Activated CD4-positive, CD25-positive, alpha-beta regulatory T cell treated with anti-CD3 and anti-CD28 coated beads, Interleukin-2, amount 50 U/mL, for 24 hours (primary cell): ENCODE measurements around the gene EPPIN.
"Not testable (repeated sequence)": the region's sequence is repeated elsewhere in the genome, so short reads cannot be mapped to it uniquely, and the experiment has no call there.

Experiments
- ATAC-seq, 2 donors: fragments of 150-1000 bp; cut with Tn5 transposase; one replicate each; pipeline ENCODE4 v1.10.0; 2021; ENCODE audit warnings: mild to moderate bottlenecking in 1 of 2, moderate library complexity in 1 of 2

The EPPIN gene

GRCh38 chr20:45547206-45547770 lies at the start of gene EPPIN:
TSS of gene EPPIN (minus strand) at chr20:45547401. CDS start at chr20:45547357, 44 bp downstream.
- ATAC-seq, result no peak

- no peak for ATAC-seq
Observed at GRCh38 chr20:45595235-45595634, 48.0 kb upstream of the EPPIN start.

GRCh38 chr20:45593498-45593897 lies 46.3 kb upstream of the EPPIN start:
- no peak for ATAC-seq

GRCh38 chr20:45592574-45593189 lies 45.5 kb upstream of the EPPIN start:
- no peak for ATAC-seq

GRCh38 chr20:45589725-45590124 lies 42.5 kb upstream of the EPPIN start:
- ATAC-seq, result no peak

- no peak for ATAC-seq
Observed at GRCh38 chr20:45588800-45589199, 41.6 kb upstream of the EPPIN start.

GRCh38 chr20:45585986-45586385 lies 38.8 kb upstream of the EPPIN start:
- ATAC-seq, result not testable (repeated sequence)

- not testable (repeated sequence) for ATAC-seq
Observed at GRCh38 chr20:45584294-45584693, 37.1 kb upstream of the EPPIN start.

- ATAC-seq, result no peak
Observed at GRCh38 chr20:45583502-45583901, 36.3 kb upstream of the EPPIN start.

GRCh38 chr20:45581702-45582101 lies 34.5 kb upstream of the EPPIN start:
- no peak for ATAC-seq

- no peak for ATAC-seq
Observed at GRCh38 chr20:45579184-45579583, 32.0 kb upstream of the EPPIN start, which contains the start of gene WFDC8. TSS of gene WFDC8 (minus strand) at chr20:45579284. CDS start at chr20:45579247, 37 bp downstream.

- ATAC-seq, result no peak
Observed at GRCh38 chr20:45578231-45578630, 31.0 kb upstream of the EPPIN start.

GRCh38 chr20:45576995-45577394 lies 29.8 kb upstream of the EPPIN start:
- ATAC-seq, result no peak

- no peak for ATAC-seq
Observed at GRCh38 chr20:45575931-45576330, 28.7 kb upstream of the EPPIN start.

GRCh38 chr20:45569650-45570049 lies 22.4 kb upstream of the EPPIN start:
- ATAC-seq, result not testable (repeated sequence)

- no peak for ATAC-seq
Observed at GRCh38 chr20:45564760-45565276, 17.6 kb upstream of the EPPIN start.

GRCh38 chr20:45555198-45555597 lies 8.0 kb upstream of the EPPIN start:
- no peak for ATAC-seq

GRCh38 chr20:45552456-45552855 lies 5.3 kb upstream of the EPPIN start:
- ATAC-seq, result no peak

- ATAC-seq, result no peak
Observed at GRCh38 chr20:45550765-45551164, 3.6 kb upstream of the EPPIN start.

GRCh38 chr20:45548410-45548809 lies 1.2 kb upstream of the EPPIN start:
- ATAC-seq, result no peak

- ATAC-seq, result no peak
Observed at GRCh38 chr20:45545754-45546453, 1.3 kb downstream of the EPPIN start.

GRCh38 chr20:45545351-45545750 lies 1.9 kb downstream of the EPPIN start:
- ATAC-seq, result no peak

- no peak for ATAC-seq
Observed at GRCh38 chr20:45539382-45539781, 7.8 kb downstream of the EPPIN start, which contains the start of gene WFDC6. TSS of gene WFDC6 (minus strand) at chr20:45539482. CDS start at chr20:45539407, 75 bp downstream.
